HepG2 (cell line): ENCODE data around the gene LBX2. TPM values are rescaled to one million over a fixed set of nuclear protein-coding genes. Genes with fewer than 3 reads are reported as not detected.

Experiments
- ARID4A ChIP-seq: sonication (generic); formaldehyde crosslinking; IDR thresholded peaks from 2 replicates; pipeline ENCODE4 v1.5.0; 2020; ENCODE audit warnings: mild to moderate bottlenecking, missing genetic modification reagents, borderline replicate concordance
- BRCA1 ChIP-seq: sonication (generic); formaldehyde crosslinking; IDR thresholded peaks from 2 replicates; pipeline ENCODE4 v1.4.0; 2020; ENCODE audit warnings: missing genetic modification reagents
- PATZ1 ChIP-seq: sonication (generic); formaldehyde crosslinking; IDR thresholded peaks from 2 replicates; pipeline ENCODE4 v1.4.0; 2020; ENCODE audit warnings: missing genetic modification reagents
- PHF20 ChIP-seq: sonication (generic); formaldehyde crosslinking; IDR thresholded peaks from 2 replicates; pipeline ENCODE4 v1.5.0; 2020; ENCODE audit warnings: mild to moderate bottlenecking, missing genetic modification reagents
- SMC3 ChIP-seq: IDR thresholded peaks from 2 replicates; pipeline ENCODE4 v1.6.1; 2011; ENCODE audit warnings: low read length, improper control_type of control experiment
- ZFY ChIP-seq: sonication (generic); formaldehyde crosslinking; IDR thresholded peaks from 2 replicates; pipeline ENCODE4 v1.4.0; 2020; ENCODE audit warnings: missing genetic modification reagents
- ZNF274 ChIP-seq: sonication (generic); formaldehyde crosslinking; IDR thresholded peaks from 2 replicates; pipeline ENCODE4 v1.5.1; 2020; ENCODE audit warnings: mild to moderate bottlenecking, missing genetic modification reagents
- ZNF281 ChIP-seq: sonication (generic); formaldehyde crosslinking; IDR thresholded peaks from 2 replicates; pipeline ENCODE4 v1.4.0; 2020; ENCODE audit warnings: missing genetic modification reagents, borderline replicate concordance
- ZNF724P ChIP-seq: sonication (generic); formaldehyde crosslinking; IDR thresholded peaks from 2 replicates; pipeline ENCODE4 v1.8.0; 2022; ENCODE audit warnings: missing genetic modification reagents, borderline replicate concordance
- polyA plus RNA-seq, 8 experiments: library from polyadenylated mRNA; depleted of rRNA in 3 of 8; stranded (reverse) in 7 of 8; unstranded in 1 of 8; fragments of >200 nt; fragmentation: Illumina TruSeq in 4 of 8; extraction: Trizol in 4 of 8; gene quantifications; 2 replicates each; pipeline versions ENCODE4 v1.2.1 to v1.2.3, GENCODE V29; 2011 to 2016; ENCODE audit warnings: low read depth in 4 of 8, missing spikeins in 1 of 8, mixed read lengths in 1 of 8; ENCODE audit not compliant: insufficient read depth in 1 of 8
- total RNA-seq, 5 experiments: library from RNA; depleted of rRNA; stranded (reverse); fragments of >200 nt; fragmentation: Illumina TruSeq; extraction: Trizol; gene quantifications; 2 replicates each; pipeline ENCODE4 v1.2.3, GENCODE V29; 2016; ENCODE audit warnings: low read depth in 1 of 5
- TF ChIP-seq, protein P1 (sequence below): sonication (generic); formaldehyde crosslinking; IDR thresholded peaks from 2 replicates; pipeline ENCODE4 v1.4.0; 2020; ENCODE audit warnings: missing genetic modification reagents

The LBX2 gene
- total and polyA plus RNA-seq, 2 of the 13 experiments (the other 11 are each of a cell fraction or from before 2014, with no cell fraction given) = 6.4 to 8.1 TPM

DNA sequence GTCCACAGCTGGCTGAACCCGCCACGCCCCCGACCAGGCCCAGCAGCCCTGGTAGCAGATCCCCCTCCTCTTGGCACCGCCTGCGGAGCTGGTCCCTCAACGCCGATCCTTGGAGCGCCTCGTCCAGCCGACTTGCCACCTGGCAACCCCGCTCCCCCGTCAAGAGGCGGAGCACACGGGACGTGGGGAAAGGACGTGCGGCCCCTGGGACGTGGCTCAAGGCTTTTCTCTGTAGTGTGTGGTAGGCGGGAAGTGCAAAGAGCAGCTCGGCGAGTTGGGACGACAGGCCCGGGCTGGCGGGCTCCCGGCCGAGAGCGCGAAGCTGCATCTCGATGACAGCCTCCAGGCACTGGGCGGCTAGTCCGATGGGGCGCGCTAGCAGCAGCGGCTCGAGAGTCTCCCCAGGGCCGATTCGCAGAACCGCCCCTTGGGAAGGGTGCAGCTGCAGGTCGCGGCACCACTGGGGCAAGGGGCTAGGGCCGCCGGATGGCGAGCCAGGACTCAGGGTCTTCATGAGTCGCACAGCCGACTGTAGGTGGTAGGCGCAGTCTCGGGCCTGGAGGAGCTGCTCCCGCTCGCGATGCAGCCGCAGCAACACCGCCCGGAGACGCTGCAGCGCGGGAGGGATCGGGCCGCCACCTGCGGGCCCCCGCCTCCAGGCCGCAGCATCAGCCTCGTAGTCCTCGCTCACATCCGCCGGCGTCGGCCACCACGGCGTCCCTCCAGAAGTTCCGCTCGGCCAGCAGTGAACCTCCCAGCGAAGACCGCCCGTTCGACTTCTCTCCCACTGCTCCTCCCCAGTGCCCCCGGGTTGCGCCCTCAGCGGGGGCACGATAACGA, 17.2 kb downstream of the LBX2 start (continued):
- TF ChIP-seq ARID4A (no peak; the same call in 1 of the 2 replicates), SMC3 (no peak), ZFY (peak; percentile 91), ZNF724P (peak; percentile 57), ZNF274 (CRISPR knock-in tag) (peak; percentile 94), BRCA1 (peak; percentile 20; the same call in 1 of the 2 replicates), PATZ1 (CRISPR knock-in tag) (peak; percentile 84; the same call in 1 of the 2 replicates), PHF20 (CRISPR knock-in tag) (no peak), ZNF281 (CRISPR knock-in tag) (no peak)
- TF ChIP-seq, protein P1, sequence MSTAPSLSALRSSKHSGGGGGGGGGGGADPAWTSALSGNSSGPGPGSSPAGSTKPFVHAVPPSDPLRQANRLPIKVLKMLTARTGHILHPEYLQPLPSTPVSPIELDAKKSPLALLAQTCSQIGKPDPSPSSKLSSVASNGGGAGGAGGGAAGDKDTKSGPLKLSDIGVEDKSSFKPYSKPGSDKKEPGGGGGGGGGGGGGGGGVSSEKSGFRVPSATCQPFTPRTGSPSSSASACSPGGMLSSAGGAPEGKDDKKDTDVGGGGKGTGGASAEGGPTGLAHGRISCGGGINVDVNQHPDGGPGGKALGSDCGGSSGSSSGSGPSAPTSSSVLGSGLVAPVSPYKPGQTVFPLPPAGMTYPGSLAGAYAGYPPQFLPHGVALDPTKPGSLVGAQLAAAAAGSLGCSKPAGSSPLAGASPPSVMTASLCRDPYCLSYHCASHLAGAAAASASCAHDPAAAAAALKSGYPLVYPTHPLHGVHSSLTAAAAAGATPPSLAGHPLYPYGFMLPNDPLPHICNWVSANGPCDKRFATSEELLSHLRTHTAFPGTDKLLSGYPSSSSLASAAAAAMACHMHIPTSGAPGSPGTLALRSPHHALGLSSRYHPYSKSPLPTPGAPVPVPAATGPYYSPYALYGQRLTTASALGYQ (CRISPR knock-in tag) = peak; percentile 58; the same call in 1 of the 2 replicates
